ENCODE data around the gene SMYD5.
A peak's percentile ranks its signal among the peaks of the same experiment; 100 is the strongest.
"Not testable (repeated sequence)": the region's sequence is repeated elsewhere in the genome, so short reads cannot be mapped to it uniquely, and the experiment has no call there.

SMYD5 gene

DNA sequence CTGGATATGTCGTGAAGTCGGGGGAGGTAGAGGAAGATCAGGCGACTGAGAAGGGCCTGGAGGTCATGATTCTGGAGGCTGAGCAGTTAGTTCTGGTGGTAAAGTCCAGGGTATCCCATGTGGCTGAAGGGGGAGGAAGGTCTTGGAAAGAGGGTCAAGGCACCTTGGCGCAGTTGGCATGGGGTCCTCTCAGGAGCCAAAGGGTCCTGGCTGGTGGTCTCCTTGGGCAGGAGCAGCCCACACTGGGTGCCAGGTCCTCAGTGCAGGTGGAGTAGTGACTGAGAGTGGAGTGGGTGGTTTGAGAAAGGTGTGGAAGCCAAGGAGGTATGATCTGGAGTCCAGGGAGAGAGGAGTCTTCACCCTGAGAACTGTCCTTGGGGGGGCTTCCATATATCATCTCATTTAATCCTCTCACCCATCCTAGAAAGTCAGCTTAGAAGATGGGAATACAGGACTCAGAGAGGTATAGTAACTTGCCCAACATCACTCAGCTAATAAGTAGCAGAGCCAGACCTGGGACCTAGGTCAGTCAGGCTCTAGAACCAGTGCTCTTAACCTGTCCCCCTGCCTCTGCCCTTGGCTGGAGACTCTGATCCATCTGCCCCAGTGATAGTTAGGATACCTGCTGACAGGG, 45.8 kb downstream of the SMYD5 start:
- no peak for DNase-seq (ENCODE audit: low read depth in 2 of 2)

DNA sequence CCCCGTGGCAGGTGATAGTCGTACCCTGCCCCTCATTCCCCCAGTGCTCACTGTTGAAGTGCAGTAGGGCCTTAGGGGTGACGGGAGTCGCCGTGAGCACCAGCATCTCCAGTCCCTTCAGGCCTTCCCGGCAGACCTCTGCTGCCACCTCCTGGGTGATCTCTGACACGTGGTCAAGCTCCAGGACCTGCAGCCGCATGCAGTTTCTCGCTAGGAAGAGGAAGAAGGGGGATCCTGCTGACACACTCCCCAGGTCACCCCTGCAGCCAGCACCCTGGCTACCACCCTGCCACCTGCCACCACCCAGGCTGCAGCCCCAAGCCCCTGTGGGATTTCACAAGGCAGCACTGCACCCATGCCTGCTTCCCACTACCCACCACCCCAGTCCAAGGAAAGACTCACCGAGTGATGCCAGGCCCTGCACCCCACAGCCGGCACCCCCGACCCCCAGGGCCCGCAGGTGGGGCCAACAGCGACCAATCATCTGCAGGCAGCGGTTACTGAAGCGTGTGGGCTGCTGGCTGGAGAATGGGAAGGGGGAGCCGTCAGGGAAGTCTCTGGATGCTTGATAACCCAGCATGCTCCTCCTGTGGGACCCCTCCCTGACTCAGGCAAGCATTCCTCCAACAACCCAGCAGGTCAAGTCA, 46.4 kb downstream of the SMYD5 start:
- no peak for DNase-seq (ENCODE audit: low read depth in 2 of 2)

DNA sequence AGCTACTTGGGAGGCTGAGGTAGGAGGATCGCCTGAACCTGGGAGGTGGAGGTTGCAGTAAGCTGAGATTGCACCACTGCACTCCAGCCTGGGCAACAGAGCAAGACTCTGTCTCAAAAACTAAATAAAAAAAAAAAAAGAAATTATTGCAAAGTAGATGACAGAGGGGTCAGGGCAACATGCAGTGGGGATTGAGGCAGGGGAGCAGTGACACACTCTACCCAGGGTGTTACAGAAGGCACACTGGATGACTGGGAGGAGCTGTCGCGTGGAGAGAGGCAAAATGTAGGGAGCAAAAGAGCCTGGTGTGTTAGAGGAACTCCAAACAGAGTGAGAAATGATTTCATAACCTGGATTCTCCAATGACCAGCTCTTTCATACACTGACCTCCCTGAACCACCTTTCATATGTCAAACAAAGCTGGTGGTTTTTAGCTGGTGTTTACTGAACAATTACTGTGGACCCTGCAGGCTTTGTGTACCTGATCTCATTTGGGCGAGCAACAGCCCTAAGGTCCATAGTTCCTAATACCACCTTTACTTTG, 48.1 kb downstream of the SMYD5 start:
- DNase-seq (ENCODE audit: low read depth in 2 of 2): no peak

DNA sequence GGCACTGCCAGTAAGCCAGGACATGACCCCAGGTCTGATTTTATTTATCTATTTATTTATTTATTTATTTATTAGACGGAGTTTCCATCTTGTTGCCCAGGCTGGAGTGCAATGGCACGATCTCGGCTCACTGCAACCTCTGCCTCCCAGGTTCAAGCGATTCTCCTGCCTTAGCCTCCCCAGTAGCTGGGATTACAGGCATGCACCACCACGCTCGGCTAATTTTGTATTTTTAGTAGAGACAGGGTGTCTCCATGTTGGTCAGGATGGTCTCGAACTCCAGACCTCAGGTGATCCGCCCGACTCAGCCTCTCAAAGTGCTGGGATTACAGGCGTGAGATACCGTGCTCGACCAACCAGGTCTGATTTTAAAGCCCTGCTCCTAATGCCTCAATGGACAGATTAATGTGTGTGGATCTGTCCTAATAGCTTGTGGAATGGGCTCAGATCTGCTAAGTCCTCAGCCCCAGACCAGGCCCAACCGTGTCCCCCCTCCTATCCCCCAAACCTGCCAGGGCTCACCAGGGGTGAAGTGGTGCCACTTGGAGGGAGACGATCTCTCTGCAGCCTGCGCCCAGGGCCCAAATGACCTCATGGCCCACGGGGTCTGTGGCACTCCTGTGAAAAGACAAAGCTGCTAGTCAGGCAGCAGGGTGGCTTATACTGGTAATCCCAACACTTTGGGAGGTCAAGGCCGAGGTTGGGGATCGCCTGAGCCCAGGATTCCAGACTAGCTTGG, 48.8 kb downstream of the SMYD5 start:
- not testable (repeated sequence) for DNase-seq (ENCODE audit: low read depth in 2 of 2)

DNA sequence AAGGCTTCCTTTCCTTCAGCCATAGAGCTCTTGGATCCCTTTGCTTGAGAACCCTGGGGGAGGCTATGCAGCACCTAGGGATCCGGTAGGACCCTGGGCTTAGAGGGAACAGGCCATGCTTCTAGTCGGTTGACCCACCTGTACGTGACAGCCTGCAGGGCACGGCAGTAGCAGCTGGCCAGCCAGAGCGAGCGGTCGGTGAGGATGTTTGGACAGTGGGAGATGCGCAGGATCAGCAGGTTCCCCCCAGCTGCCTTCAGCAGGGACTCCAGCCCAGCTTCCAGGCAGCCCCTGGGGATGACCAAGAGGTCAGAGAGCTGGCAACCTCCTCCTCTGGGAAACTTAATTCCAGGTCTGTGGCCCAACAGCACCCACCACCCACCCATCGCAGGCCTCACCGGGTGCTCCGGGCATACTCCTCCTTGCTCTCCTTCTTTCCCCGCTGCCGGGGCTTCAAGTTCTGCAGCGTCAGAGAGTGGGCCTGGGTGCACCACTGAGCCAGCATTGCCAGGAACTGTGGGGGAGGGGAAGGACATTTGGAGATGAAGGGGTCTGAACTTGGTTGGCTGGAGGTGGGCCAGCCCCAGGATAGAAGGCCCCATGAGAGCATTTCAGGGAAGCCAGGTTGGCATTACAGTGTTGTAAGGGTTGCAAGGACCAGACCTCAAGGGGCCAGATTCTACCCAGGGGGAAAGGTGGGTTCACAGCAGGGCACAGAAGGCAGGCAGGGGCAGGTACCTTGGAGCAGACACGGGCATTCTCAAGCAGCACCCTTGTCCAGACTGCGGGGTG, 49.7 kb downstream of the SMYD5 start:
- no peak for DNase-seq (ENCODE audit: low read depth in 2 of 2)

DNA sequence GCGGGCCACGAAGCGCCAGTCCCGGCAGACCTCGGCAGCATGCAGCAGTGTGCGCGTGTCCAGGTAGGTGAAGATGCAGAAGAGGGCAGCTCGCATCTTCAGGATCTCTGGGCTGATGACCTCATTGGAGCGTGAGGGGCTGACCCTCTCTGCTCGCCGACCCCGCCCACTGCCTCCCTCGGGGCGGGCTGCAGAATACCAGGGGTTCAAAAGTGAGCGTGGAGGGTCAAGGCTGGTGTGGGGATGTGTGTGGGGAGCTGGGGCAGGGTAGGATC, 50.2 kb downstream of the SMYD5 start:
- DNase-seq (ENCODE audit: low read depth in 2 of 2): no peak

DNA sequence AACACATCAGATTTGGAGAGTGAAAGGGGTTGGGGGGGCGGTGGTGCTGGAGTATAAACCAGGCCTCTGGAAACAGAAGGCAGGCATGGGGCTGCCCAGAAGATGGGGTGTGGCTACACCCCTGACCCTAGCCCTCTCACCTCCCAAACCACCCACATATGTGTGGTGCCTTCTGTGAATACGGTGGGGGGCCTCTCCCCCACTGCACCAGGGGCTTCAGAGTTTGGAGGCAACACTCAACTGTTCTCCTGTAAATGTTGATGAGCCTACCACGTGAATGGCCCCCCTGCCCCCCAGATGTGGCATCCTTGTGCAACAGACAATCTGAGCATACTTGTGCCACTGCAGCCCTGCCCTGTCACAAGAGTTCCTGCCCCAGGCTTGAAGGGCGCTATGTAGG, 50.7 kb downstream of the SMYD5 start:
- no peak for DNase-seq (ENCODE audit: low read depth in 2 of 2)

DNA sequence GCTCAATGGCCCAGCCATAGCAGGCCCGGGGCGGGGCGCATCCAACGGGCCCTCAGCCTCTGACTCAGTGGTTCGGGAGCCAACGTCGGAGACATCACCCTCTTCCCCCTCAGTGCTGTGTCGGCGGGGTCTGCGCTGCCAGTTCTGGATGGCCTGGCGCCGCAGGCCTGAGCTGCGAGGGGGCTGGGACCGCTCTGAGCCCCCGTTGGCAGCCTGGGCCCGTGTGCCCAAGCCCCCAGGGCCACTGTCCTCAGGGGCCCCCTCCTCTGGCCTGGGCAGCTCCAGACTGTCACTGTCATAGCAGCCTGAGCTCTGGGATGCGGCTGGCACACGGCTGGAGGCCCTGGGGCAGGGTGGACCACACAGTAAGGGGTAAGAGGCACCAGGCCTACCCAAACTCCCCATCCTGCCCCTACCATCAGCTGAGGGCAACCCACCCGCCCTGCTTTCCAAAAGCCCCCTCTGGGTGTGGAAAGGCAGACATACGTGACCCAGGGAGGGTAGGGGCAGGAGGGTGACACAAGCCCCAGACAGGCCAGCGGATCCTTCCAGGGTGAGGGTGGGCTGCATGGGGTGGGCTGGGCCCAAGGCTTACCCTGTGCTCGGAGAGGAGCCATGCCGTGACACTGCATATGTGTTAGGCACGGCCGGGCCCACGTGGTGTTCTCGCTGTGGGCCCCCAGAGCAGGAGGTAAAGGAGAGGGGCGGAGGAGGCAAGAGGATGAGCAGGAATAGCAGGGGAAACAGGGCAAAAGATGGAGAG, 51.4 kb downstream of the SMYD5 start:
- DNase-seq (ENCODE audit: low read depth in 2 of 2): no peak

DNA sequence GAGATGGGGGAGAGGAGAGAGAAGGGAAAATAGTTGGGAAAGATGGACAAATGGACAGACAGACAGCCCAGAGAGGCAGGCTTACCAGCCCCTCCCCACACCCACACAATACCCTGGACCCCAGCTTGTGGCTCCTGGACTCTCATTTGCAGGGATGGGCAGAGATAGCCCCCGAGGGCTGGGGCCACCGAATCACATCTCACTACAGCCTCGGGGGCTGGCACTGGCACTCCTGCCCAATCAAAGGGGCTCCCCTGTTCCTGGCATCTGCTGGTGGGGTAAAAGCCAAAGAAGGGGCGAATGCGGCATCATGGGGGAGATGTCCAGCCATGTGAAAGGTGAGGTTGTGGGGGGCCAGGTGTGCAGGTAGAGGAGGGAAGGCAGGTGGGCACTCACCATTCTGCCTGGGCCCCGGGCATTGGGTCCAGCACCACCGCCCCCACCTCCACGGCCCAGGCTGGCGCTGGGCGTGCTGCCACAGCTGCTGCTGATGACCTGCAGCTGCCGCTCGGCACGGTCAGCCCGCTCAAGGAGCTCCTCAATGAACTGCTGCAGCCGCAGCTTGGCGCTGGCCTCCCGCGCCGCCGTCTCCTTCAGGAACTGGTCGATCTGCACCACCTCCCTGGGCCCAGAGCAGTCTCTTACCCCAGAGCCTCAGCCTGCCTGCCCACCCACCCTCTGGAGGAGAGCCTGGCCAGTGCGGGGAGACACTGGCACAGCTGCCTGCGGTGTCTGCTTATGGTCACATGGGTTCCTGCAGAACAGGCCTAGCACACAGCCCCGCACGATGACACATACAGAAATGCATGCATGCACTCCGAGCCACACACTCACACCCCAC, 52.2 kb downstream of the SMYD5 start:
- no peak for DNase-seq (ENCODE audit: low read depth in 2 of 2)

DNA sequence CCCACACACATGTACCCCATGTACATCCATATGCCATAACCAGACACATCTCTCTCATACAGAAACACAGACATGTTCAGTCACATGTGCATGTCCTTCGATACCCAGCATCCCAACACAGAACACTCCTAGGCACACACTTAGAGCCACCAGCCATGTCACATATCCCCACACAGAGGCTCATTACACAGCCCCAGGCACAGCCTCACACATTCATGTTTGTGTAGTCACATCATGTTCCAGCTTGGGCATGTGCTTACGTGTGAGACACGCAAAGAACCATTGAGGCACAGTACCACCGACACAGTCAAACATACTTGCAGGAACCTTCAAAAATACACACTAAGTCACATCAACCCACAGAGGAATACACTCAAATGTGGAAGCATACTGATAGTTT, 53.0 kb downstream of the SMYD5 start:
- DNase-seq (ENCODE audit: low read depth in 2 of 2): no peak

DNA sequence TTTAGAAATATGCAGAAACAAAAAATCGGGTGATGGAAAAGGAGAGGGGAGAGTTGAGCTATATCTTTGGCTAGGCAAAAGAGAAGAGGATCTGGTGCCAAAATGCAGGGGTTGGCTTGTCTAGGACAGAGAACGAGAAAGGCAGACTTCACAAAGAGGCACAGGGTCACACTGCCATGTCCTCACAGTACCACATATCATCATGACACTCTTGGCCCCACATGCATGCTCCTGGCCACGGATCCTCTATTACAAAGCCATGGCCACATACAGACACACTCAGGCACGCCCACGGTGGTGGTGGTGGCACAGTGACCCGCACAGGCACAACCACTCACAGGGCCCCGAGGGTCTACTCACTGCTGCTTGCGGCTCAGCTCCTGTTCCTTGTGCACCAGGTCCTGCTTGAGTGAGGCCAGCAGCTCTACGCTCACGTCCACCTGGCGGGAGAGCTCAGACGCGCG, 54.4 kb downstream of the SMYD5 start:
- no peak for DNase-seq (ENCODE audit: low read depth in 2 of 2)

DNA sequence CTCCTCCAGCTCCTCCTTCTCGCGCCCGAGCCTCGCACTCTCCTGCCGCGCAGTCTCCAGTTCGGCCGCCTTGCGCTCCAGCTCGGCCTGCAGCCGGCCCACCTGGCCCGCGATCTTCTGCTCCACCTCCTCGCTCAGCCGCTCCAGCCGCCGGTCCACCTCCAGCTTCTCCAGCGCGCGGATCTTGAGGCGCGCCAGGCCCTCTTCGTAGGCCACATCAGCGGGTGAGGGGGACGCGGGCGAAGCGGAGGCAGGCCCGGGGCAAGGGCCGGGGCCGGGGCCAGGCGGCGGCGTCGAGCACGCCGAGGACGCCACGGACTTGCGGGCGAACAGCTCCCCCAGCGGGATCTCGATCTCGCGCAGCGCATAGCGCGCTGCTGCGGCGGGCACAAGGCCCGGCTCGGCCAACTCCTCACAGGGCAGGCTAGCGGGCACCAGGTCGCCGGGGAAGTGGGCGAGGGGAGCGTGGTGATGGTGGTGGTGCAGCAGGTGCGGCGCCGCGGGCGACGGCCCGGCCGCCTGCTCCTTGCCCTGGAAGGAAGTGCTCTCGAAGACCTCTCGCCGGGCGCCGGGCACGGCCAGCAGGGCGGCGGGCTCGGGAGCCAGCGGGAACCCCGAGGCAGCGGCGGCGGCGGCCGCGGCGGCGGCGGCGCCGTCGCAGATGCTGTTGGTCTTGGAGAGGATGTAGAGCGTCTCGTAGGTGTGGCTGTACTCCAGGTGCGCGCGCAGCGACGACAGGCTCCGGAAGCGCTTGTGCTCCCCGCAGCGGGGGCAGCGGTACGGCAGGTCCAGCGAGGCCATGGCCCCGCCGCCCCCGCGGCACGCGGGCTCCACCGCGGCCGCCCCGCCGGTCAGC, 55.0 kb downstream of the SMYD5 start:
- DNase-seq (ENCODE audit: low read depth in 2 of 2): peak; percentile 53 to 63

DNA sequence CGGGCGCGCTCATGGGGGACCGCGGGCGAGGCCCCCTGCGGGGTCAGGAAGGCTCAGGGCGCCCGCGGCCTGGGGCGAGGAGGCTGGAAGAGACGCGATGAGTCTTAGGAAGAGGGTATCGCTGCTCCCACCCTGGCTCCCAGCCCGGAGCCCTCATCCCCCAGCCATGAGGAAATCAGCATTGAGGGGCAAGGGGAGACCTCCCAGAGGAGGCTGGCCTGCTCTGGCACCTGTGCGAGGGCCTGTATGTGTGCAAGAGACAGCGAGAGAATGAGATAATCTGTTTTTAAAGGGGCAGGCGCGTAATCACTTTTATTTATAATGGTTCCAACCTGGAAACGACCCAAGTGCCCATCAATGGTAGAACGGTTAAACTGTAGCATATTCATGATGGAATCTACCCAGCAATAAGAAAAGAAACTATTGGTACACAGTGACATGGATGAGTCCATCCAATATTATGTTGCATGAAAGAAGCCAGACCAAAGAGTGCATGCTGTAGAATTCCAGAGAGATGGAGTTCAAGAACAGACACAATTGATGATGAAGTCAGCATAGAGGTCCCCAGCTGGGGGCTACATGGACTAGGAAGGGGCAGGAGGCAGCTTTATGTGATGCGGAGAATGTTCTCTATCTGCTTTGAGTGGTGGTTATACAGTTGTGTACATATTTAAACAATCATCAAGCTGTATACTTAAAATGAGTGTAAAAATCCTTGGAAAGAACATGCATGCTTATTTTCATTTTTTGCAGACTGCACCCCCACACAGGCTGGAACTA, 55.8 kb downstream of the SMYD5 start:
- no peak for DNase-seq (ENCODE audit: low read depth in 2 of 2)

DNA sequence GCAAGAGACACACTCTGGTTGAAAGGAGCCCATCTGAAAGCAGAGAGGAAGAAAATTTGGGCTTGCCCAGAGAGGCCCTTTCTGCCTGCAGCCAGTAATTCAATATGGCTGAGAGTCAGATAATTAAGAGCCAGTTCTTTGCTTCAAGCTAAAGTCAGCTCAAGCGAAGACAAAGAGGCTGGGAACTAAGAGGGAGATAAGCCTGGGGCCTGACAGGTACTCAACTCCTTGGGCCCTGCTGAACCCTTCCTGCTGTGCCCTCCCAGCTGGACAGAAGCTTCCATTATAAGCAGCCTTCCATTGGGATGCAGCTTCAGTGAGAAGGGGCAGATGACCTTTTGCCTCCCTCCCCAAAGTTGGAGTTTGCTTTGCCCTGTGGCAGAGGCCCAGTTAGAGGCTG, 58.2 kb downstream of the SMYD5 start:
- no peak for DNase-seq (ENCODE audit: low read depth in 2 of 2)
